DOHH2 (cell line): ENCODE measurements around the gene ZNF410.

ENCODE experiments used
- EZH2phosphoT487 ChIP-seq: fragments of 200-600 bp; sonication (generic); IDR thresholded peaks from 2 replicates; pipeline ENCODE4 v1.6.1; 2017; ENCODE audit warnings: borderline replicate concordance, mild to moderate bottlenecking, antibody characterized with exemption, low read length, moderate library complexity, mixed read lengths
- TF ChIP-seq, protein P1 (sequence below): fragments of 200-600 bp; sonication (generic); IDR thresholded peaks from one replicate; pipeline ENCODE4 v1.5.1; 2014; ENCODE audit warnings: antibody characterized with exemption, mild to moderate bottlenecking, low read depth, low read length; ENCODE audit not compliant: poor library complexity, severe bottlenecking

DNA sequence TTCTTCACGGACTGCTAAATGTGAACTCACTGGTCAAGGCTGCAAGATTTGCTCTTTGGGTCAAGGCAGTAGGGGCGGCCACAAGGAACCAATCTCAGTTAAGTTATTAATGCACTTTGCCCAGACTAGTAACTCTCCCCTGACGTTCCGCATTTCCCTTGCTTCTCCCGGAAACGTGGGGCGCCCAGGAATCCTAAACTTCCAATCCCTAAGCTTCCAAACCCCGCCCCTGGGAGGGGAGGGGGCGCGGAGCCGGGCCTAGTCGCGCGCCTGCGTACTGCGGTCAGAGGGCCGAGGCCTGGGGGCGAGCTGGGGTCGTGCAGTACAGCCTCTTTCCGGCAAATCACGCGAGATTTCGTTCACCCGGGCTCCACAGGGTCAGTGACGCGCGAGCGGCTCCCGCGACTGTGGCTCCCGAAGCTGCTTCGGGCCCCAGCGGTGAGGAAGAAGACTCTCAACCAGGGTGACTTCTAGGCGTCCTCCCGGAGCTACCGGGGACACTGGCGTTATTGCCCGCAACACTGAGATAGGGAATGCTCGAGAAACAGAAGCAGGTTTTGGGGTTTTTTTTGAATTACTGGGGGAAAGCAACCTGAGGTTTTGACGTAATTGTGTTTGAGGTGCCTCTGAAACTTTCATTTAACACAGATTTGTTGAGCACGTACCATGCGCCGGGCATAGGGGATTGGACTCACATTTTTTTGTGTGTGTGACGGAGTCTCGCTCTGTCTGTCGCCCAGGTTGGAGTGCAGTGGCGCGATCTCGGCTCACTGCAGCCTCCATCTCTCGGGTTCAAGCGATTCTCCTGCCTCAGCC, 34.9 kb upstream of the ZNF410 start, which contains the start of gene PTGR2:
- TF ChIP-seq, protein P1, sequence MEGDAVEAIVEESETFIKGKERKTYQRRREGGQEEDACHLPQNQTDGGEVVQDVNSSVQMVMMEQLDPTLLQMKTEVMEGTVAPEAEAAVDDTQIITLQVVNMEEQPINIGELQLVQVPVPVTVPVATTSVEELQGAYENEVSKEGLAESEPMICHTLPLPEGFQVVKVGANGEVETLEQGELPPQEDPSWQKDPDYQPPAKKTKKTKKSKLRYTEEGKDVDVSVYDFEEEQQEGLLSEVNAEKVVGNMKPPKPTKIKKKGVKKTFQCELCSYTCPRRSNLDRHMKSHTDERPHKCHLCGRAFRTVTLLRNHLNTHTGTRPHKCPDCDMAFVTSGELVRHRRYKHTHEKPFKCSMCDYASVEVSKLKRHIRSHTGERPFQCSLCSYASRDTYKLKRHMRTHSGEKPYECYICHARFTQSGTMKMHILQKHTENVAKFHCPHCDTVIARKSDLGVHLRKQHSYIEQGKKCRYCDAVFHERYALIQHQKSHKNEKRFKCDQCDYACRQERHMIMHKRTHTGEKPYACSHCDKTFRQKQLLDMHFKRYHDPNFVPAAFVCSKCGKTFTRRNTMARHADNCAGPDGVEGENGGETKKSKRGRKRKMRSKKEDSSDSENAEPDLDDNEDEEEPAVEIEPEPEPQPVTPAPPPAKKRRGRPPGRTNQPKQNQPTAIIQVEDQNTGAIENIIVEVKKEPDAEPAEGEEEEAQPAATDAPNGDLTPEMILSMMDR, result no peak
- no peak for TF ChIP-seq EZH2phosphoT487
